Transverse colon (tissue), 4 donors: ENCODE results near the gene PGRMC1. TPM values are rescaled to one million over a fixed set of nuclear protein-coding genes. Genes with fewer than 3 reads are reported as not detected.

ENCODE experiments used
- DNase-seq: peaks from one replicate; pipeline ENCODE4 v3.0.0-alpha.2; 2019
- H3K27ac ChIP-seq, 4 donors: fragments of 200-600 bp; sonication (generic); 2 replicates each; pipeline ENCODE4 v1.5.1; 2016 to 2018; ENCODE audit warnings: inconsistent platforms in 4 of 4
- H3K27me3 ChIP-seq: fragments of 200-600 bp; sonication (generic); 2 replicates; pipeline ENCODE4 v1.5.1; 2017; ENCODE audit warnings: inconsistent platforms
- H3K36me3 ChIP-seq, 4 donors: fragments of 200-600 bp; sonication (generic); 2 replicates each; pipeline ENCODE4 v1.5.1; 2017 to 2019; ENCODE audit warnings: inconsistent platforms in 4 of 4
- H3K4me1 ChIP-seq, 4 donors: fragments of 200-600 bp; sonication (generic); 2 replicates each; pipeline ENCODE4 v1.5.1; 2017 to 2020; ENCODE audit warnings: inconsistent platforms in 4 of 4
- H3K4me3 ChIP-seq, 4 donors: fragments of 200-600 bp; sonication (generic); 1 replicate in 1 of 4; 2 replicates in 3 of 4; pipeline versions ENCODE4 v1.5.1 to v1.6.1; 2017 to 2019; ENCODE audit warnings: inconsistent platforms in 4 of 4
- H3K9me3 ChIP-seq, 2 donors: fragments of 200-600 bp; sonication (generic); 2 replicates each; pipeline ENCODE4 v1.5.1; 2017 to 2019; ENCODE audit warnings: inconsistent platforms in 2 of 2
- CTCF ChIP-seq, 5 experiments: fragments of 200-600 bp in 3 of 5; fragments of 450-650 bp in 2 of 5; sonication (generic) in 3 of 5; IDR thresholded peaks; 1 replicate in 2 of 5; 2 replicates in 3 of 5; pipeline ENCODE4 v1.5.1; 2016 to 2017; ENCODE audit warnings: antibody characterized with exemption in 5 of 5, inconsistent platforms in 3 of 5, mild to moderate bottlenecking in 2 of 5, moderate library complexity in 1 of 5
- EP300 ChIP-seq: sonication (generic); formaldehyde crosslinking; IDR thresholded peaks from one replicate; pipeline ENCODE4 v1.6.1; 2017; ENCODE audit warnings: antibody characterized with exemption, low read depth
- POLR2A ChIP-seq: fragments of 450-650 bp; IDR thresholded peaks from one replicate; pipeline ENCODE4 v1.6.1; 2016; ENCODE audit warnings: antibody characterized with exemption, mild to moderate bottlenecking, moderate library complexity
- POLR2AphosphoS5 ChIP-seq, 3 donors: sonication (generic); formaldehyde crosslinking; IDR thresholded peaks; one replicate each; pipeline ENCODE4 v1.6.1; 2016; ENCODE audit warnings: antibody characterized with exemption in 3 of 3
- WGBS, 2 donors: methylation state at CpG; one replicate each; pipeline ENCODE4 v1.1.5; 2018; ENCODE audit warnings: low coverage in 1 of 2; 5-methylcytosine and 5-hydroxymethylcytosine counted together
- in situ Hi-C, 4 donors: fragments of 200-750 bp; cut with MboI; loops; one replicate each; pipeline versions ENCODE4 v1.15.0 to v1.15.1; 2017; ENCODE audit warnings: low sequenced_read_pairs in 3 of 4, low pct_ligation_motif_present in 1 of 4, low pct_unique_long_range_greater_than_20kb in 1 of 4
- intact Hi-C: fragments of 100-400 bp; cut with DNase I; formaldehyde crosslinking; loops from one replicate; pipeline ENCODE4 v1.15.1; 2023; ENCODE audit warnings: low total_unique reads
- total RNA-seq, 4 donors: library from RNA; depleted of rRNA; stranded (reverse); fragments of >200 nt; gene quantifications; one replicate each; pipeline ENCODE4 v1.1.0, GENCODE V29; 2016

Gene PGRMC1
- total RNA-seq, 4 donors from 2014 or later = 96.7 to 213 (median 136) TPM

GRCh38 chrX:119231936-119232445, 4.1 kb upstream of the PGRMC1 start:
- Histone ChIP-seq H3K27ac (no peak overlapping the region), H3K27me3 (no peaks in the 10 kb centered on the region), H3K9me3 (no peaks in the 10 kb centered on the region), H3K4me3 (no peak overlapping the region), H3K36me3 (no peaks in the 10 kb centered on the region), H3K4me1 (no peaks in the 10 kb centered on the region)
- intact Hi-C loops (no loop called here), in situ Hi-C loops (no loop called here)
- no peak for DNase-seq
- 100% methylated on average over 1 of the region's 1 CpG; no CpG with 5 or more reads in 1 of the 2 donors for whole genome bisulfite sequencing, 2 donors
- no peak for TF ChIP-seq POLR2A
- no peak for TF ChIP-seq EP300
- TF ChIP-seq POLR2AphosphoS5 (IDR thresholded peaks at IDR 0.05) = no peak
- no peak for TF ChIP-seq CTCF (IDR thresholded peaks at IDR 0.05)

GRCh38 chrX:119235051-119235511, 1.0 kb upstream of the PGRMC1 start:
- Histone ChIP-seq H3K4me3 (no peak overlapping the region), H3K9me3 (no peaks in the 10 kb centered on the region), H3K27ac (peak overlapping the region; percentile 89 to 95 (median 92)), H3K36me3 (no peaks in the 10 kb centered on the region), H3K4me1 (peaks cover 0 to 28% (median 8%) of the 10 kb centered on the region in 4 donors), H3K27me3 (no peaks in the 10 kb centered on the region)
- DNase-seq = no peak
- no peak for TF ChIP-seq EP300
- WGBS, 2 donors = 76% methylated on average over 8 of the region's 8 CpGs; no CpG with 5 or more reads in 1 of the 2 donors
- in situ Hi-C loops = no loop called here
- intact Hi-C loops = no loop called here

GRCh38 chrX:119236623-119237561, 807 bp downstream of the PGRMC1 start:
- Histone ChIP-seq H3K4me3 (peak overlapping the region; percentile 58 to 86 (median 76)), H3K4me1 (peaks cover 0 to 30% (median 11%) of the 10 kb centered on the region in 4 donors), H3K27ac (peak overlapping the region; percentile 89 to 95 (median 92)), H3K27me3 (no peaks in the 10 kb centered on the region), H3K9me3 (no peaks in the 10 kb centered on the region), H3K36me3 (no peaks in the 10 kb centered on the region)
- 1 to 44% methylated on average over 16 to 58 of the region's 58 CpGs for WGBS, 2 donors
- intact Hi-C loops (no loop called here), in situ Hi-C loops (no loop called here)
- TF ChIP-seq CTCF (IDR thresholded peaks at IDR 0.05) (no peak), POLR2A (peak; percentile 49), POLR2AphosphoS5 (IDR thresholded peaks at IDR 0.05) (peak; percentile 28 to 48 (median 32))
- DNase-seq = peak; percentile 50

DNA sequence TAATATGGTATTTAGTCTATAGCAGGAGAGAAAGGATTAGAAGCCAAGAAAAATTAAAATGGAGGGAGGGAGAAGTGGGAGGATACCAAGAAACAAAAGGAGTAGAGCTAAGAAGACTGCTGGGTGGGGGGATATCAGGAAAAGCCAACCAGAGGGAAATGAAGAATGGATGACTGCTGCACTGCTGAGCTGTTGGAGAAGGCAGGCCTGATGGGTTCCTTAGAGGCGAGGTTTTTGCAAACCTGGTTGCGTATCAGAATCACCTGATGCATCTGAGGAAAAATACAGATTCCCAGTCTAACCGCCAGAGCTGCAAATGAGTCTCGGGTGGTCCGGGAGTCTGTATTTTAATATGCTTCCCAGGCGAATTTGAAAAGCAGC, 1.5 kb downstream of the PGRMC1 start:
- 41% methylated on average over 6 of the region's 6 CpGs; no CpG with 5 or more reads in 1 of the 2 donors for WGBS, 2 donors
- DNase-seq = no peak
- Histone ChIP-seq H3K27ac (peak overlapping the region; percentile 89 to 95 (median 92)), H3K36me3 (no peaks in the 10 kb centered on the region), H3K4me3 (peak overlapping the region in 3 of 4 donors; percentile 58 to 86 (median 85)), H3K9me3 (no peaks in the 10 kb centered on the region), H3K4me1 (peaks cover 0 to 30% (median 11%) of the 10 kb centered on the region in 4 donors), H3K27me3 (no peaks in the 10 kb centered on the region)
- intact Hi-C loops (no loop called here), in situ Hi-C loops (no loop called here)
- TF ChIP-seq POLR2AphosphoS5 (IDR thresholded peaks at IDR 0.05) (no peak), POLR2A (no peak), CTCF (IDR thresholded peaks at IDR 0.05) (no peak), EP300 (no peak)
